Immature natural killer cell (primary cell): ENCODE measurements around the gene NBPF15. TPM values are rescaled to one million over a fixed set of nuclear protein-coding genes. Genes with fewer than 3 reads are reported as not detected.
"Not testable (repeated sequence)": the region's sequence is repeated elsewhere in the genome, so short reads cannot be mapped to it uniquely, and the experiment has no call there.

Source experiments
- DNase-seq, 3 donors: peaks; one replicate each; pipeline ENCODE4 v3.0.0; 2022; ENCODE audit warnings: mixed read lengths in 1 of 3
- H3K27ac Mint-ChIP-seq, 6 donors: one replicate each; pipeline ENCODE4 v1.8.0; 2020; ENCODE audit warnings: mixed read lengths in 6 of 6, mild to moderate bottlenecking in 5 of 6, inconsistent platforms in 4 of 6, moderate library complexity in 3 of 6
- H3K27me3 Mint-ChIP-seq, 3 donors: one replicate each; pipeline ENCODE4 v1.8.0; 2020 to 2021; ENCODE audit warnings: low read depth in 3 of 3, mild to moderate bottlenecking in 3 of 3, mixed read lengths in 3 of 3, moderate library complexity in 3 of 3, inconsistent platforms in 1 of 3
- H3K36me3 Mint-ChIP-seq, 3 donors: one replicate each; pipeline ENCODE4 v1.8.0; 2020; ENCODE audit warnings: mixed read lengths in 3 of 3, inconsistent platforms in 2 of 3, mild to moderate bottlenecking in 2 of 3
- H3K4me1 Mint-ChIP-seq, 2 donors: one replicate each; pipeline ENCODE4 v1.8.0; 2020; ENCODE audit warnings: inconsistent platforms in 2 of 2, mild to moderate bottlenecking in 2 of 2, mixed read lengths in 2 of 2, moderate library complexity in 1 of 2
- H3K4me3 Mint-ChIP-seq, 5 donors: one replicate each; pipeline ENCODE4 v1.8.0; 2020; ENCODE audit warnings: mild to moderate bottlenecking in 5 of 5, mixed read lengths in 5 of 5, inconsistent platforms in 3 of 5, moderate library complexity in 3 of 5
- H3K9me3 Mint-ChIP-seq, 6 donors: one replicate each; pipeline ENCODE4 v1.8.0; 2020; ENCODE audit warnings: mild to moderate bottlenecking in 6 of 6, mixed read lengths in 6 of 6, inconsistent platforms in 4 of 6, moderate library complexity in 3 of 6
- polyA plus RNA-seq, 3 donors: library from polyadenylated mRNA; unstranded; fragments of 300-500 nt; fragmentation: Illumina TruSeq; gene quantifications; one replicate each; pipeline ENCODE4 v1.2.3, GENCODE V29; 2021

Gene NBPF15
- 1 to 10 TPM; 4.9 to 5.7 (median 5.0) TPM for polyA plus RNA-seq

DNA sequence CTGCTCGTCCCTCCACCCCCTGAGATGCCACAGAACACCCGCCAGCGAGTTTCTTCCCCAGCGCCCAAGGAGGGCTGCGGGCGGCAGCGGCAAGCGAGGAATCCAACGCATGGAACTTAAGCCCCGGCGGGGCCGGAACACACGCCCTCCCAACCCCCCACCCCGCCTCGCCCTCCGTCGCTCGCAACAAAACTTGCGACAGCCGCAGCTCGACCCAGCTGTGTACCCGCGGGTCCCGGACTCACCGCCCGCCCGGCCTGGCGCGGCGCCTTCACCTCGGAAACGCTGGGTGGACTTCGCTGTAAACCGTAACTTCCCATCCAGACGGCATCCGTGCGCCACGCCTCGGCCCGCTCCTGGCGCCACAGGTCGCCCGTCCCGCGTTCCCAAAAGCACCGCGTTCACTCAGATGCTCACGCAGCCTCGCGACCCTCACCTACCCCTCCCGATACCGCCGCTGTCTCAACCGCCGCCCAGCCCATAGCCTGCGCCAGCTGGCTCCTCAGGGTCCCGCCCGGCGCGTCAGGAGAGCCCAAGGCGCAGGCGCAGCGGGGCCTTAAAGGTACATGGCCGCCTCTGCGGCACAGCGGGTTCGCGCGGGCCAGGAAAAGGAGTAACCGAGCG is at the start of gene NBPF15:
Gene NBPF15 (minus strand): TSS at position 534 of the 624 bp plus-strand sequence. CDS start 21,666 bp downstream, outside the sequence.
- H3K4me3 Mint-ChIP-seq: peak within 1 kb of the TSS; percentile 91 to 96 (median 95)

DNA sequence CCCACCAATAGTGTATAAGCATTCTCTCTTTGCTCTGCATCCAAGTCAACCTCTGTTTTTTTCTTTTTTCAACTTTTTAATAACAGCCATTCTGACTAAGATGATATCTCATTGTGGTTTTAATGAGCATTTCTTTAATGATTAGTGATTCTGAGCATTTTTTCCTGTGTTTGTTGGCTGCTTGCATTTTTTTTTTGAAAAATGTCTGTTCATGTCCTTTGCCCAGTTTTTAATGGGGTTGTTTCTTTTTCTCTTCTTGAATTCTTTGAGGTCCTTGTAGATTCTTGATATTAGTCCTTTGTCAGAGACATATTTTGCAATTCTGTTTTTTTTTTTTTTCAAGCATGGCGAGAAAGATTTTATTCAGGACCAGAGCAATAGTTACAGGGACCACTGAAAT is 35.0 kb upstream of the NBPF15 start:
- H3K27ac Mint-ChIP-seq, H3K4me1 Mint-ChIP-seq, DNase-seq, H3K4me3 Mint-ChIP-seq, H3K27me3 Mint-ChIP-seq, H3K36me3 Mint-ChIP-seq, H3K9me3 Mint-ChIP-seq: not testable (repeated sequence)

More for the DNA sequence above, at the start of gene NBPF15:
- not testable (repeated sequence) for H3K27me3 Mint-ChIP-seq, H3K4me1 Mint-ChIP-seq, H3K36me3 Mint-ChIP-seq, H3K9me3 Mint-ChIP-seq
- peak within 1 kb of the TSS in 2 of 6 donors; percentile 58 to 66 for H3K27ac Mint-ChIP-seq
- peak; percentile 59 to 65 (median 61) for DNase-seq

- not testable (repeated sequence) for H3K27me3 Mint-ChIP-seq, H3K4me3 Mint-ChIP-seq, DNase-seq, H3K4me1 Mint-ChIP-seq, H3K36me3 Mint-ChIP-seq, H3K27ac Mint-ChIP-seq, H3K9me3 Mint-ChIP-seq
Measured at GRCh38 chr1:144494130-144494529, 32.7 kb upstream of the NBPF15 start.

GRCh38 chr1:144490394-144490793 is 28.9 kb upstream of the NBPF15 start:
- H3K36me3 Mint-ChIP-seq, DNase-seq, H3K4me1 Mint-ChIP-seq, H3K27me3 Mint-ChIP-seq, H3K9me3 Mint-ChIP-seq, H3K27ac Mint-ChIP-seq: not testable (repeated sequence)
- peak overlapping the region in 1 of 5 donors; percentile 42 for H3K4me3 Mint-ChIP-seq

DNA sequence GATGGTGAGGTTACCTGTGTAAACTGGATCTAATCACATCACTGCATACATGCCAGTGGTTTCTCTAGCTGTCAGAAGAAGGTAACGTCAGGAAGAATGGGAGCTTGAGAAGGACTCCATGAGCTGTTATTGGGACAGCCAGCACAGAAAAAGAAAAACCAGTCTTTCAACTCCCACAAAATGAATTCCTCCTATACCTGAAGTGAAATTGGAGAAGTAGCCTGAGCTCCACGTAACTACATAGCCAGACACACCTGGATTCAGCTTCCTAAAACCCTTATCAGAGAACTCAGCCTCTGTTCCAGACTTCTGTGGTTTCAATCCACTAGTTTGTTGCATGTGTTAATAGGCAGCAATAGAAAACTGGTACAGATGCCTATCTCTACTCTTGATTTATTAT is 25.5 kb upstream of the NBPF15 start:
- not testable (repeated sequence) for H3K27ac Mint-ChIP-seq, DNase-seq, H3K4me3 Mint-ChIP-seq, H3K9me3 Mint-ChIP-seq, H3K4me1 Mint-ChIP-seq, H3K36me3 Mint-ChIP-seq, H3K27me3 Mint-ChIP-seq

DNA sequence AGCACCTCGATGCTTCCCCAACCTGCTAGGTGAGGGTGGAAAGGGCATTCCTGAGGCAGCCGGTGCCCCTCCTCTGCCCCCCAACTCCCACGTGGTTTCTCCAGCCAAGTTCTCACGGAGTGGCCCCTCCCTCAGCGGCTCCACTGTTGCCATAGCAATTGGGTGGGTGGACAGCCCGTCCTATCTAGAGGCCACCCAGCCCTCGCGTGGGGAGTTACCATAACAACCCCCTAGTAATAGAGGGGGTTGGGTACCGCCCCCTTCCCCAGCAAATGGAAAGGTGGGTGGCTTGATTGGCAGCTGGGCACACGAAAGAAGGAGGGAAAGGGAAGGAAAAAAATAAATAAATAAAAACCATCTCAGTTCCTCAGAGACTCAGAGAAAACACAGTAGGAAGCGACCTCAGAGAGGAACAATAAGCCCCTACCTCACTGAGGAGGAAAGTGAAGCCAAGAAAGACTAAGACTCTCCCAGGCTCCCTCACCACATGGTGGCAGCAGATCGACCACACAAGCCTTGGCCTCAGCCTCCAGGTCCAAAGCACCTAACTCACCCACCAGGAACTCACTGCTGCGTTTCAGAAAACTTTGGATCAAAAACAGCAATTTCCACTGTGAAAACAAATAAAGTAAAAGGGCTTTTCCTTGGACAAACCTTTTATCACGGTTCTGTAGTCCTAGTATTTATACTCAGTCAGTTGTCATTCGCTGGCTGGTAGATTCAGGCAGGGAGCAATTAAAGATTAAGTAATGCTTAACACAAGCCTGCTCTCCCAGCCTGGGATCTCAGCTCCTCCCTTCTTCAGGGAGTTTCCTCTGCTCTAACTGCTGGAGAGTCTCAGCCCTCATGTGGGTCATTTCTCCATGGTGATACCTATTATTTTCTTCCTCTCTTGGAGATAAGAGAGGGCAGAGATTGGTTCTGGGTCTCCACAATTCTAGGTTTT is 23.9 kb upstream of the NBPF15 start:
- H3K27me3 Mint-ChIP-seq, H3K4me3 Mint-ChIP-seq, H3K36me3 Mint-ChIP-seq, H3K27ac Mint-ChIP-seq, DNase-seq, H3K4me1 Mint-ChIP-seq, H3K9me3 Mint-ChIP-seq: not testable (repeated sequence)

DNA sequence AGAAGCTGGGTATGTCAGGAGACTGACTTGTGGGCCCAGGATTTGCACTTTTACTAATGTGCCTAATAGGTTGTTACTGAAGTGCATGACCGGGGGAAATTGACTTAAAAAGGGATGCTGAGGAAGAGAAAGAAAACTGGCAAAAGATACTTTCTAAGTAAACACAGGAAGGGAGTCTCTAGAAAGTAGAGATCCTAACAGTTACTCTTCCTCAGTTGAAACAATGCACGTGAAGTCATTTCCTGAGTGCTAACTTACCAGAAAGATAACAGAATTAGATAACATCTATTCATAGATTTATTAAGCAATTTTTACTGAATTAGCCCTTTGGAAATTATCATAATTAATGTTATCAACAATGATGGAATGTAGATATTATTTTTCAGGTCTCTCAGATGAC is 12.4 kb upstream of the NBPF15 start:
- not testable (repeated sequence) for DNase-seq, H3K27ac Mint-ChIP-seq, H3K4me3 Mint-ChIP-seq, H3K9me3 Mint-ChIP-seq, H3K4me1 Mint-ChIP-seq, H3K36me3 Mint-ChIP-seq, H3K27me3 Mint-ChIP-seq

DNA sequence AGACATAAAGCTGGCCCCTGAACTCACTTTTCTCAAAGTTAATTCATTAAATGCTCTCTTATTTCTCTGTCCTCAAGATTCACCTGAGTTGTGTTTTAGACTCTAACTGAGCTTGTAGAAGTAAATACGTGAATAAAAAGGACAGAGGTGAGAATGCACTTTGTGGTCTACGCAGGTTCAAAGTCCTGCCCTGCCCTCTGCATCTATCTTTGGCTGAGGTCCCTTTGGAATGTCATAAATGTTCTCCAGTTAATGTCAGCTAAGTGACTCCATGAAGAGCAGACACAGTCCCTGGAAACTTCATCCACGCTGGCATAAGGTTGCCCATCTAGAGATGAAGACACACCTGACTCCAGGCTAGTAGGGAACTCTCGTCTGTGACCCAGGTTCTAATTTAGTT is 10.0 kb upstream of the NBPF15 start:
- not testable (repeated sequence) for H3K27ac Mint-ChIP-seq, DNase-seq, H3K4me3 Mint-ChIP-seq, H3K27me3 Mint-ChIP-seq, H3K36me3 Mint-ChIP-seq, H3K9me3 Mint-ChIP-seq, H3K4me1 Mint-ChIP-seq

DNA sequence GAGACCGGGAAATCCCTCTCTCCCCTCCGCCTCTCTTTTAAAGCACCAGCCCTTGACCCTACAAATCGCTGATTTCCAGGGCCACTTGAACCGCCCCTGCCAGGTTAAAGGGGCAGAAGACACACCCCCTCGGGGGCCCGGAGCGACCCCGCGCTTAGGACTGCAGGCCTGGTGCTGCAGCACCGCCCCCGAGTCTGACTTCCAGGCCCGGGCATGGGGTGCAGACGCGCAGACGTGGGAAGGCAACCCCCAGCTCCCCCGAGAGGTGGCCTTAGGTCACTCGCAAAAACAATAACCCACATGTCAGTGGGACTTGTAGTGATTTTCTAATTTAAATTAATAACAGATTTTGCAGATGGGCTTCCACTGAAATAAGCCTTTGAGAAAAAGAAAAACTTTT is 309 bp upstream of the NBPF15 start:
- H3K36me3 Mint-ChIP-seq, H3K27ac Mint-ChIP-seq, H3K4me1 Mint-ChIP-seq, H3K27me3 Mint-ChIP-seq, H3K9me3 Mint-ChIP-seq, DNase-seq: not testable (repeated sequence)
- H3K4me3 Mint-ChIP-seq: peak overlapping the region in 2 of 5 donors; percentile 91 to 95

- H3K4me3 Mint-ChIP-seq: peak overlapping the region; percentile 54 to 95 (median 91)
- DNase-seq: peak; percentile 17 to 33 (median 28)
- H3K27ac Mint-ChIP-seq: not testable (repeated sequence)
Measured at GRCh38 chr1:144460686-144461085, 783 bp downstream of the NBPF15 start.

DNA sequence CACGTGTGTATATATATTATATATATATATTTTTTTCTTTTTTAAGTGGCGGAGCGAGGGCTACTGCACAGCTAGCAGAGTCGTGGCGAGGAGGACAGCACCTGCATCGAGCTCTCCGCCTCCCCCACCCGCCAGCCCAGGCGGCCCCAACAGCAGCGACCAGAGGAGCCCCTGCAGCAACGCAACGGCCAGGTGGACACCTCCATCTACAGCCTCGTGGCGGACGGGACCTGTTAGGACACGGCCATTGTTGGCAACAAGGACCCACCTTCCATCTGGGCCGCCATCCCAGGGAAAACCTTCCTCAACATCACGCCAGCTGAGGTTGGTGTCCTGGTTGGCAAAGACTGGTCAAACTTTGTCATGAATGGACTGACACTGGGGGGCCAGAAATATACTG is 19.1 kb downstream of the NBPF15 start:
- H3K27ac Mint-ChIP-seq, H3K4me1 Mint-ChIP-seq, H3K36me3 Mint-ChIP-seq, DNase-seq, H3K4me3 Mint-ChIP-seq, H3K9me3 Mint-ChIP-seq, H3K27me3 Mint-ChIP-seq: not testable (repeated sequence)

More at GRCh38 chr1:144460686-144461085, 783 bp downstream of the NBPF15 start:
- not testable (repeated sequence) for H3K4me1 Mint-ChIP-seq, H3K36me3 Mint-ChIP-seq, H3K27me3 Mint-ChIP-seq, H3K9me3 Mint-ChIP-seq

DNA sequence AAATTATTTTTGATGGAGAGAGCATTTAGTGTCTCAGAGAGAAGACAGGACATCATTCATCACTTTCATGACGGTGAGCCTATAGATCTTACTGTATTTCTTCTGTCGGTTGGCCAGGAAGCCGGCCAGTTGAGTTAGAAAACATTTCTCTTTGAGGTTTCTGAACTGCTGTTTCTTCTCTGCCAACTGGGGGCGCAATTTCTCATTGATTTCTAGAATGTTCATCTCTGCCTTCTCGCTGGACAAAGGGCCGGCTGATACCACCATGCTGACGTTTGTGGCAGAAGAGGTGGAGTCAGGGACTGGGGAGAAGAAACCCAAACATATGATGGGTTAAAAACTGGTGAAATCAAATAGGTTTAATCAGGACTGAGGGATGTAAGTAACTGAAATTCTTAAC is 21.7 kb downstream of the NBPF15 start:
- H3K4me3 Mint-ChIP-seq, H3K27ac Mint-ChIP-seq, DNase-seq, H3K27me3 Mint-ChIP-seq, H3K9me3 Mint-ChIP-seq, H3K4me1 Mint-ChIP-seq, H3K36me3 Mint-ChIP-seq: not testable (repeated sequence)

DNA sequence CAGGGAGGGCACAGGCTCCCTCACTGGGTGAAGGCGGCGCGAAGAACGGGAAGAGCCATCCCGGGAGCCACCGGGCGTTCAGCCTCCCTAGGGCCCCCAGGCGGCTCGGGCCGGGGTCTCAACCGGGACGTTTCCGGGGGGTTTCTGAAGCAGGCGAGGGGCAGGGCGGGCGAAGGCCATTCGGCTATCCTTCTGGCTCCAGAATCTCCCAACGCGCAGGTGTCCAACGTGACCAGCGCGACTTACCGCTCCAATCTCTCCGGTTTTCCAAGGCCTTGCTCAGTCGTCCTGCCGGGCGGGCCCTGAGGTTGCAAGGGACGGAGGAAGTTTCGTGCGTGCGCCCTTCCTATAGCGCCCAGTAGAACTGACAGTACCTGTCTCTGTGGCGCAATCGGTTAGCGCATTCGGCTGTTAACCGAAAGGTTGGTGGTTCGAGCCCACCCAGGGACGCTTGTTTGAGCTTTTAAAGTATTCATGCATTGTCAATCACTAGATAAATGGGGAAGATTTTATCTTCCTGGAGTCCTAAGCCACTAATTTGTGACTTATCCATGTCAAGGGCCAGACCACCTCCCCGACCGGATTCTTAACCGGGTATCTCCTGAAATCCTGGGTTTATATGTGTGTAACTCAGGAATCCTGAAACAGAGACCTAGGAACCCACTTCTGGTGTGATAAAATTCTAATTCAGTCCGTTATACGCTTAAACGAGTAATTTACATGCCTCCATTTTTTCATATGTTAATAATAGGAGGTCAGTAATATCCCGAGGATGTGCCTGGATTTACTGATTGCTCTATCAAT is 42.4 kb downstream of the NBPF15 start:
- not testable (repeated sequence) for H3K9me3 Mint-ChIP-seq, H3K27me3 Mint-ChIP-seq, H3K4me1 Mint-ChIP-seq, H3K36me3 Mint-ChIP-seq
- Mint-ChIP-seq H3K4me3 (peak overlapping the region; percentile 83 to 91 (median 88)), H3K27ac (peak overlapping the region; percentile 67 to 93 (median 82))
- peak; percentile 42 to 61 (median 48) for DNase-seq
